Measurements from ENCODE around the gene PSMD13.

The PSMD13 gene

DNA sequence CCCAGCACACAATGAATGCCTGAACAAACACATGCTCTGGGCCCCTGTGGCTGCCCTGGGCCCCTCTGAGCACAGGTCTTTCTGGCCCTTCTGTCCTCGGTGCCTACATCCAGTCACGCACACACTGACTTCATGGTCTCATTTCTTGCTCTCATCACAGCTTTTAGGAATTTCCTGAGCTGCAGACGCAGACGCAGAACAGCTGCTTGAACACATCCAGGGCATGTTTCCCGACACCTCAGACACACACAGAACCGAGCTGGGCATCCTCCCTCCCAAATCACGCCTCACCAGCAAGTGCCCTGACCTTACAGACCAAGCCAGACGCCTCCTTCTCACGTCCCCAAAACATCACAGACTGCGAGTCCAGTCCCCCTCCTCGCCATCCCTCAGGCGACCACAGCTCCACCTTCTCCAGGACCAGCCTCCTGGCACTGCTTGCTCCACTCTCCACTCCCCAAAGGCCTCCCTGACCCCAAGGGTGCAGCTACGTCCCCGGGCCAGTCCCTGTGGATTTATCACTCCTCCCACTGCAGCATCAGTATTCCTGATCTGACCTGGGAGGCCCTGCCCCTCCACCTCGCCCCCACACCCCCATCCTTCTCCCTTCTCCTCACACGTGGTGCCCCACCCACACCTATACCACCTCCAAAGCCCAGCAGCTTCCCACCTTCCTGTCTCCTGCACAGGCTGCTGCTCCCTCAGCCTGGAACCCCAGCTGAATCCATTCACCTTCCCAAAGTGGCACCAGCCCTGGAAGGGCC lies 13.6 kb upstream of the PSMD13 start:
- TF ChIP-seq, protein P1, sequence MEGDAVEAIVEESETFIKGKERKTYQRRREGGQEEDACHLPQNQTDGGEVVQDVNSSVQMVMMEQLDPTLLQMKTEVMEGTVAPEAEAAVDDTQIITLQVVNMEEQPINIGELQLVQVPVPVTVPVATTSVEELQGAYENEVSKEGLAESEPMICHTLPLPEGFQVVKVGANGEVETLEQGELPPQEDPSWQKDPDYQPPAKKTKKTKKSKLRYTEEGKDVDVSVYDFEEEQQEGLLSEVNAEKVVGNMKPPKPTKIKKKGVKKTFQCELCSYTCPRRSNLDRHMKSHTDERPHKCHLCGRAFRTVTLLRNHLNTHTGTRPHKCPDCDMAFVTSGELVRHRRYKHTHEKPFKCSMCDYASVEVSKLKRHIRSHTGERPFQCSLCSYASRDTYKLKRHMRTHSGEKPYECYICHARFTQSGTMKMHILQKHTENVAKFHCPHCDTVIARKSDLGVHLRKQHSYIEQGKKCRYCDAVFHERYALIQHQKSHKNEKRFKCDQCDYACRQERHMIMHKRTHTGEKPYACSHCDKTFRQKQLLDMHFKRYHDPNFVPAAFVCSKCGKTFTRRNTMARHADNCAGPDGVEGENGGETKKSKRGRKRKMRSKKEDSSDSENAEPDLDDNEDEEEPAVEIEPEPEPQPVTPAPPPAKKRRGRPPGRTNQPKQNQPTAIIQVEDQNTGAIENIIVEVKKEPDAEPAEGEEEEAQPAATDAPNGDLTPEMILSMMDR (IDR thresholded peaks at IDR 0.05) = no peak
- no peak for TF ChIP-seq ZFX (IDR thresholded peaks at IDR 0.05; ENCODE audit: borderline replicate concordance)
- H3K27ac ChIP-seq = no peak overlapping the region

DNA sequence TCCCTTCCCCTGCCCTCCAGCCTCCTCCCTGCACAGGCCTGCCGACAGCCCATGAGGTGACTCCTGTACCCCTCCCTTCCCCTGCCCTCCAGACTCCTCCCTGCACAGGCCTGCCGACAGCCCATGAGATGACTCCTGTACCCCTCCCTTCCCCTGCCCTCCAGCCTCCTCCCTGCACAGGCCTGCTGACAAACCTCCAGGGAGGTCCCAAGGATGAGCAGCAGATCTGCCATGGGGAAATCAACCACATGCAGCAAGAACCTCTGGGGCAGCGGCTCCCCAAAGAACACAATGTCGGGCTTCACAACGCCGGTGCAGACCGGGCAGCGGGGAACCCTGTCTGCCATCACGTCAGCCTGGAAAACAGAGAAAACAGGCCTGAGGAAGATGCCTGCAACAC lies 12.9 kb upstream of the PSMD13 start:
- TF ChIP-seq, protein P1 (IDR thresholded peaks at IDR 0.05) = no peak
- TF ChIP-seq ZFX (IDR thresholded peaks at IDR 0.05; ENCODE audit: borderline replicate concordance) = no peak
- no peak overlapping the region for H3K27ac ChIP-seq

DNA sequence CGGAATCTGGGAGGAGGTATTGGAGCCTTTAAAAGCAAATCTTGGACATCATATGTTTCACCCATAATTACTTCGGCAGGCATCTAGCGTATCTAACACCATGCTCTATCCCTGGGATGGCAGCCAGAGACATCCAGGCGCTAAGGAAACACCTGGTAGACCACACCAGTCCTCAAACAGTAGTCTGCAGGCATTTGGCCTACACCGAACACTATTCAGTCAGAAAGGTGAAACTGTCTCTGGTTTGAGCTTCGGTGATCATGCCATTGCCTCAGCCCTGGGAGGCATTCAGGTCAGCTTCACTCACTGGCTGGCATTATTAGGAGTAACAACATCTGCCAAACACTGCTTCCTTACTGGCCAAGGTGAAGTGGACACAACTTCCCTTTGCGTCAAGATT lies 12.4 kb upstream of the PSMD13 start:
- TF ChIP-seq, protein P1 (IDR thresholded peaks at IDR 0.05) = no peak
- no peak for TF ChIP-seq ZFX (IDR thresholded peaks at IDR 0.05; ENCODE audit: borderline replicate concordance)

DNA sequence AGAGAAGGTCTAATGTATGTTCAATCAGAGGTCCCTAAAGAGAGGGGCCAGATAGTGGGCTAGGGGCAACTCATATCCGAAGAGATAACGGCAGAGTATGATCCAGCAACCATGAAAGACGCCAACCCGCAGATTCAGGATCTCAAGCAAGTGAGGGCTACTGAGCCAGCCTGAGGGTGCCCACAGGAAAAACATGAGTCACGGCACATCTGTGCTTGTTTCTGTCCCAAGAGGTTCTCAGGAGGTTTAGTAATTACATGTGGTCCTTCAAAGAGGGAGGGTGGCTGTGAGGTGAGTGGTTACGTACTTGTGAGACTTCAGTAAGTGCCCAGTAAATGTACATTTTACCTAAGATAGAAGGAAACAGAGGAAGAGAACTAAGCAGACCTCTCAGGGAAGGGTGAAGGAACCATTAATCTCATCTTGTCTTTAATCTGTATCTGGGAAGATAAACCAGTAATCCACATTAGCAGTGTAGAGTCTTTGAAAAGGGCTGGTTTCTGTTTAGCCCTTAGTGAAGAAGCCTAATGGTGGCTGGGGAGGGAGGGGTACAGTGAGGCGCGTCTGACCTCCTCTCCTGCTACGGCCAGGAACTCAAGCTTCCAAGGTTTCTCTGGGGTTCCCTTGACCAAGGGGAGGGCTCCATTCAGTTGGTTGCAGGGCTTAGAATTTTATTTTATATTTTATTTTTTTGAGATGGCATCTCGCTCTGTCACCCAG lies 10.9 kb upstream of the PSMD13 start:
- TF ChIP-seq, protein P1 (IDR thresholded peaks at IDR 0.05) = no peak
- no peak for TF ChIP-seq ZFX (IDR thresholded peaks at IDR 0.05; ENCODE audit: borderline replicate concordance)

More for the DNA sequence above, 12.4 kb upstream of the PSMD13 start:
- H3K27ac ChIP-seq = no peak overlapping the region

DNA sequence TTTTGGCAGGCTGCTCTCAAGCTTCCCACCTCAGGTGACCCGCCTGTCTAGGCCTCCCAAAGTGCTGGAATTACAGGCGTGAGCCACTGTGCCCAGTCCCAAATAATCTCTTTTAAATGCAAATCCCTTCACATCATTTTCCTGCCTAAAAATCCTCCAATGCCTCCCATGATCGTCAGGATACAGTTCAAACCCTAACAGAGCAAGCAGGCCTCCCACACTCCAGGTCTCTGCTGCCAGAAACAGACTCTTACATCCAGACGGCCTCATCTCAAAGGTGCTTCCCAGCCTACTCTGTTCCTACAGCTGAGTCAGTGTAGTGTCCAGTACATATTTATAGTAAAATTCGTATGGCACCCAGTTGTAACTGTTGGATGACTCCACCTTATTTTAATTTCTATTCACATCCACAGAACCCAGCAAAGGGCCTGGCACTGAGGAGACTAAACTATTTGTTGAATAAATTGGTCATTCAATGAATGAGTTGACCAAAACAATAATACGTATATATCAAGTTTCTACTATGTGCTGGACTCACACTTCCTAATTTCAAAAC lies 8.9 kb upstream of the PSMD13 start:
- TF ChIP-seq, protein P1 (IDR thresholded peaks at IDR 0.05) = no peak
- no peak for TF ChIP-seq ZFX (IDR thresholded peaks at IDR 0.05; ENCODE audit: borderline replicate concordance)
- H3K27ac ChIP-seq = no peak overlapping the region

More for the DNA sequence above, 10.9 kb upstream of the PSMD13 start:
- no peak overlapping the region for H3K27ac ChIP-seq

DNA sequence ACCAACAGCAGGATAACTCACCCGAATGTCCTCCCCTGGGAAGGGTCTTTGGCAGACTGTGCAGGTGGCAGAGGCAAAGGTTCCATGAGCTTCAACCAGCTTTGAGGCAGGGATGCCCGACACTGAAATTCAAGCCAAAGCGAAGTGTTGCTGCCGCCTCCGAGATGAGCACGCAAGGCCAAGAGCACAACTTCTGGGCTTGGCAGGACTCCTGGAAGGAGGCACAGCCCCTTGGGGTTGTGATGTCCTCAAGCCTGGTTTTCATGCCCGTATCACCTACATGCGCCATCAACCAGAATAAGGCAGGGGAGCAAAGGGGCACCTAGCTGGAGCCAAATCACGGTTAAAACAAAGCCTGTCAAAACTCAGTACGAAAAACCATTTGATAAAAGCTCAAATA lies 6.3 kb upstream of the PSMD13 start:
- TF ChIP-seq, protein P1 (IDR thresholded peaks at IDR 0.05) = no peak
- no peak for TF ChIP-seq ZFX (IDR thresholded peaks at IDR 0.05; ENCODE audit: borderline replicate concordance)
- H3K27ac ChIP-seq = no peak overlapping the region
